ENCODE measurements around the gene SPG7.

The SPG7 gene

DNA sequence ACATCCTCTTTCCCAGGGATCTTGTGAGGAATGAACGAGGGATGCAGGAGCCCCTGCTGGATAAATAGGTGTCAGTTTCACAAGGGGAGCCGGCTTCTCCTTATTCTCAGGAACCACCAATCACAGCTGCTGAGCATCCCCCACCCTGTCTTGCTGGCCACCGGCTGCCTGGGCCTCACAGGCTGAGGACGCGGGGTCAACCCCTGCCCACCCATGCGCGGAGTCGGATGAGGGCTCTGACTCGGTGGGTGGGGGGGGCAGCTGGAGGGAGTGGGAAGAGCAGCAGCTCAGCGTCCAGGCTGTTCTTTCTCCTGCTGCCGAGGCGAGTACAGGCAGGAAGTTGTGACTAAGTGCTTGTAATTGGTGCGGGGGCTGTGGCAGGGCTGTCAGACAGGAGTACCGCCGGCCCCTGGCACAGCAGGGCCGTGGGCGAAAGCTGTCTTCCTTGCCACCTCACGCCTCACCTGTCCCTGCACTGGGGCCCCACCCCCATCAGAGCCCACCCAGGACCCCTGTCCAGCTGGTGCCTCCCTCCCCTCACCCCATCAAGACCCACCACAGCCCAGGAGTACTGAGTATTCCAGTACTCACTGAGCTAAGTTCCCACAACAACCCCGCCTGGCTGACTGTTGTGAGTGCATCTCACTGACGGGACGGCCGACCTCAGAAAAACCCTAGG lies 94.2 kb downstream of the SPG7 start:
- Histone ChIP-seq H3F3A (ENCODE audit: low read depth) (no peaks in the 10 kb centered on the region), H4K20me1 (ENCODE audit: insufficient read depth, low read length, poor library complexity, severe bottlenecking) (no peaks in the 10 kb centered on the region), H3K79me2 (ENCODE audit: insufficient read depth, low read length) (no peaks in the 10 kb centered on the region), H3K27me3 (ENCODE audit: insufficient read depth, low read length, poor library complexity, severe bottlenecking) (no peaks in the 10 kb centered on the region), H3K9ac (ENCODE audit: low read depth, low read length, poor library complexity, severe bottlenecking) (no peak overlapping the region), H3K4me2 (ENCODE audit: low read depth, low read length, poor library complexity, severe bottlenecking) (peak overlapping the region; percentile 54), H3K9me2 (replicated peaks; ENCODE audit: low read depth, low read length) (no peaks in the 10 kb centered on the region), H2AFZ (ENCODE audit: low read length) (0 out of 2 replicates have a peak overlapping the region, but pooled peaks have one; percentile 24), H3K36me3 (ENCODE audit: insufficient read depth, low read length) (no peaks in the 10 kb centered on the region), H3K9me3 (ENCODE audit: insufficient read depth, low read depth, low read length) (no peaks in the 10 kb centered on the region), H3K4me3 (ENCODE audit: low read length, poor library complexity, severe bottlenecking) (peak overlapping the region; percentile 38), H3K4me1 (ENCODE audit: insufficient read depth, low read length, poor library complexity, severe bottlenecking) (peaks cover 7% of the 10 kb centered on the region)
- no peak for TF ChIP-seq EZH2phosphoT487 (IDR thresholded peaks at IDR 0.05; ENCODE audit: borderline replicate concordance)
- TF ChIP-seq, protein P1, sequence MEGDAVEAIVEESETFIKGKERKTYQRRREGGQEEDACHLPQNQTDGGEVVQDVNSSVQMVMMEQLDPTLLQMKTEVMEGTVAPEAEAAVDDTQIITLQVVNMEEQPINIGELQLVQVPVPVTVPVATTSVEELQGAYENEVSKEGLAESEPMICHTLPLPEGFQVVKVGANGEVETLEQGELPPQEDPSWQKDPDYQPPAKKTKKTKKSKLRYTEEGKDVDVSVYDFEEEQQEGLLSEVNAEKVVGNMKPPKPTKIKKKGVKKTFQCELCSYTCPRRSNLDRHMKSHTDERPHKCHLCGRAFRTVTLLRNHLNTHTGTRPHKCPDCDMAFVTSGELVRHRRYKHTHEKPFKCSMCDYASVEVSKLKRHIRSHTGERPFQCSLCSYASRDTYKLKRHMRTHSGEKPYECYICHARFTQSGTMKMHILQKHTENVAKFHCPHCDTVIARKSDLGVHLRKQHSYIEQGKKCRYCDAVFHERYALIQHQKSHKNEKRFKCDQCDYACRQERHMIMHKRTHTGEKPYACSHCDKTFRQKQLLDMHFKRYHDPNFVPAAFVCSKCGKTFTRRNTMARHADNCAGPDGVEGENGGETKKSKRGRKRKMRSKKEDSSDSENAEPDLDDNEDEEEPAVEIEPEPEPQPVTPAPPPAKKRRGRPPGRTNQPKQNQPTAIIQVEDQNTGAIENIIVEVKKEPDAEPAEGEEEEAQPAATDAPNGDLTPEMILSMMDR (conservative IDR thresholded peaks at IDR 0.05; ENCODE audit: low read length) = no peak

DNA sequence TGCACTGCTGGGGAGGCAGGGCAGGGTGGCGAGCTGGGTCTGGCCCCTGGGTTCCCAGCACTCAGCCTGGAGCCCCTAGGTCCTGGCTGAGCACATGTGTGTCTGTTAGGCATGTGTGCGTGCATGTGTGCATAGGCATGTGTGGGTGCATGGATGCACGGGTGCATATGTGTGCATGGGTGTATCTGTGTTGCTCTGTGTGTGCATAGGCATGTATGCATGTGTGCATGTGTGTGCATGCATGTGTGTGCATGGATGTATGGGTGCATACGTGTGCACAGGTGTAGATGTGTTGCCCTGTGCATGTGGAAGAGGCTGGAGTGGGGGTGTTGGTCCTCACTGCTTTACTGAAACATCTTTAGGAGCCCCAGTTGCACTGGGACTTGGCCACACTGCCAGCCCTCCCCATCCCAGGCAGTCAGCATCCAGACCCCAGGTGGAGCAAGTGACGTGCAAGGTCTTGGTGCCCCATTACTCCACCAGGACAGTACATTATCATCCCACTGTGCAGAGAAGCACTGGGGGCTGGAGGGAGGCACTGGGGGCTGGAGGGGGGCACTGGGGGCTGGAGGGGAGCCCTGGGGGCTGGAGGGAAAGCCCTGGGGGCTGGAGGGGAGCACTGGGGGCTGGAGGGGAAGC lies 94.9 kb downstream of the SPG7 start:
- 0 out of 2 replicates have a peak overlapping the region, but pooled peaks have one; percentile 24 for H2AFZ ChIP-seq (ENCODE audit: low read length)
- H3K36me3 ChIP-seq (ENCODE audit: insufficient read depth, low read length) = no peaks in the 10 kb centered on the region
- no peak for TF ChIP-seq EZH2phosphoT487 (IDR thresholded peaks at IDR 0.05; ENCODE audit: borderline replicate concordance)
- TF ChIP-seq, protein P1 (conservative IDR thresholded peaks at IDR 0.05; ENCODE audit: low read length) = no peak
- no peak overlapping the region for H3K9ac ChIP-seq (ENCODE audit: low read depth, low read length, poor library complexity, severe bottlenecking)
- H3K4me3 ChIP-seq (ENCODE audit: low read length, poor library complexity, severe bottlenecking) = peak overlapping the region; percentile 38
- H3K4me1 ChIP-seq (ENCODE audit: insufficient read depth, low read length, poor library complexity, severe bottlenecking) = peaks cover 7% of the 10 kb centered on the region
- H3K79me2 ChIP-seq (ENCODE audit: insufficient read depth, low read length) = no peaks in the 10 kb centered on the region
- H3F3A ChIP-seq (ENCODE audit: low read depth) = no peaks in the 10 kb centered on the region
- H3K4me2 ChIP-seq (ENCODE audit: low read depth, low read length, poor library complexity, severe bottlenecking) = peak overlapping the region; percentile 54
- no peaks in the 10 kb centered on the region for H3K27me3 ChIP-seq (ENCODE audit: insufficient read depth, low read length, poor library complexity, severe bottlenecking)
- H4K20me1 ChIP-seq (ENCODE audit: insufficient read depth, low read length, poor library complexity, severe bottlenecking) = no peaks in the 10 kb centered on the region
- no peaks in the 10 kb centered on the region for H3K9me2 ChIP-seq (replicated peaks; ENCODE audit: low read depth, low read length)
- no peaks in the 10 kb centered on the region for H3K9me3 ChIP-seq (ENCODE audit: insufficient read depth, low read depth, low read length)

DNA sequence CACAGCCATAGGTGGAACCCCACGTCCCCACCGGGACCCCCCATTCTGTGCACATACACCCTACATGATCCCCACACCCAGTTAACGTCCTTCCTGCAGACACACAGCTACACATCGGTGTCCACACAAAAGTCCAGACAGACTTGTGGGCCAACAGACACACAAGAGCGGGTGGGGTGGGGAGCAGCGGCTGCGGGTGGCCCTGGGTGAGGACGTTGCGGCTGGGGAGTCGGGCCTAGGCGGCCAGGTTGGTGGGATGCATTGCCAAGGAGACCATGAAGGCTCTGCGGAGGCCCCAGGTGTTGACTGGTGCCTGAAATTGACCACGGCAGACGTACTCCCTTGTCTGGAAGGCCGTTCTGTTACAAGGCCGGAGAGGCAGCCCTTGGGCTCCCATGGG lies 96.6 kb downstream of the SPG7 start:
- Histone ChIP-seq H3K4me2 (ENCODE audit: low read depth, low read length, poor library complexity, severe bottlenecking) (no peak overlapping the region), H3K4me3 (ENCODE audit: low read length, poor library complexity, severe bottlenecking) (no peak overlapping the region), H3F3A (ENCODE audit: low read depth) (no peaks in the 10 kb centered on the region), H2AFZ (ENCODE audit: low read length) (no peak overlapping the region), H3K9me2 (replicated peaks; ENCODE audit: low read depth, low read length) (no peaks in the 10 kb centered on the region), H3K9ac (ENCODE audit: low read depth, low read length, poor library complexity, severe bottlenecking) (no peak overlapping the region), H4K20me1 (ENCODE audit: insufficient read depth, low read length, poor library complexity, severe bottlenecking) (no peaks in the 10 kb centered on the region), H3K27me3 (ENCODE audit: insufficient read depth, low read length, poor library complexity, severe bottlenecking) (no peaks in the 10 kb centered on the region), H3K4me1 (ENCODE audit: insufficient read depth, low read length, poor library complexity, severe bottlenecking) (peaks cover 7% of the 10 kb centered on the region), H3K79me2 (ENCODE audit: insufficient read depth, low read length) (no peaks in the 10 kb centered on the region), H3K36me3 (ENCODE audit: insufficient read depth, low read length) (no peaks in the 10 kb centered on the region), H3K9me3 (ENCODE audit: insufficient read depth, low read depth, low read length) (no peaks in the 10 kb centered on the region)
- no peak for TF ChIP-seq EZH2phosphoT487 (IDR thresholded peaks at IDR 0.05; ENCODE audit: borderline replicate concordance)
- TF ChIP-seq, protein P1 (conservative IDR thresholded peaks at IDR 0.05; ENCODE audit: low read length) = no peak
